Measurements from ENCODE around the gene SERPINA6.

GRCh38 chr14:94303111-94303510 is 20.0 kb downstream of the SERPINA6 start:
- TF ChIP-seq, protein P1, sequence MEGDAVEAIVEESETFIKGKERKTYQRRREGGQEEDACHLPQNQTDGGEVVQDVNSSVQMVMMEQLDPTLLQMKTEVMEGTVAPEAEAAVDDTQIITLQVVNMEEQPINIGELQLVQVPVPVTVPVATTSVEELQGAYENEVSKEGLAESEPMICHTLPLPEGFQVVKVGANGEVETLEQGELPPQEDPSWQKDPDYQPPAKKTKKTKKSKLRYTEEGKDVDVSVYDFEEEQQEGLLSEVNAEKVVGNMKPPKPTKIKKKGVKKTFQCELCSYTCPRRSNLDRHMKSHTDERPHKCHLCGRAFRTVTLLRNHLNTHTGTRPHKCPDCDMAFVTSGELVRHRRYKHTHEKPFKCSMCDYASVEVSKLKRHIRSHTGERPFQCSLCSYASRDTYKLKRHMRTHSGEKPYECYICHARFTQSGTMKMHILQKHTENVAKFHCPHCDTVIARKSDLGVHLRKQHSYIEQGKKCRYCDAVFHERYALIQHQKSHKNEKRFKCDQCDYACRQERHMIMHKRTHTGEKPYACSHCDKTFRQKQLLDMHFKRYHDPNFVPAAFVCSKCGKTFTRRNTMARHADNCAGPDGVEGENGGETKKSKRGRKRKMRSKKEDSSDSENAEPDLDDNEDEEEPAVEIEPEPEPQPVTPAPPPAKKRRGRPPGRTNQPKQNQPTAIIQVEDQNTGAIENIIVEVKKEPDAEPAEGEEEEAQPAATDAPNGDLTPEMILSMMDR (IDR thresholded peaks at IDR 0.05): no peak
- TF ChIP-seq POLR2AphosphoS5 (IDR thresholded peaks at IDR 0.05; ENCODE audit: low read depth, low read length): no peak
- TF ChIP-seq REST (IDR thresholded peaks at IDR 0.05; ENCODE audit: insufficient read depth in 1 of 2, low read depth in 2 of 2, low read length in 1 of 2): no peak
